Smooth muscle cell (in vitro differentiated cells): ENCODE measurements around the gene DNAJB1. TPM values are rescaled to one million over a fixed set of nuclear protein-coding genes. Genes with fewer than 3 reads are reported as not detected.
A peak's percentile ranks its signal among the peaks of the same experiment; 100 is the strongest.

Source experiments
- DNase-seq: peaks from one replicate; lab custom pipeline; 2025; ENCODE audit not compliant: unreplicated experiment; lab: John Stamatoyannopoulos, UW
- H2AFZ ChIP-seq: fragments of 200-600 bp; sonication (generic); 2 replicates; pipeline ENCODE4 v1.6.0; 2016; ENCODE audit warnings: antibody characterized with exemption, low read depth, mild to moderate bottlenecking
- H3F3A ChIP-seq: fragments of 200-600 bp; sonication (generic); 2 replicates; pipeline ENCODE4 v1.6.0; 2017; ENCODE audit warnings: antibody characterized with exemption, low read depth
- H3K27ac ChIP-seq: fragments of 200-600 bp; sonication (generic); 2 replicates; pipeline ENCODE4 v1.5.1; 2016; ENCODE audit warnings: low read depth, mild to moderate bottlenecking
- H3K27me3 ChIP-seq: fragments of 200-600 bp; sonication (generic); 2 replicates; pipeline ENCODE4 v1.6.1; 2016; ENCODE audit warnings: low read depth, mild to moderate bottlenecking
- H3K36me3 ChIP-seq: fragments of 200-600 bp; sonication (generic); 2 replicates; pipeline ENCODE4 v1.5.1; 2016; ENCODE audit warnings: low read depth
- H3K4me1 ChIP-seq: fragments of 200-600 bp; sonication (generic); 2 replicates; pipeline ENCODE4 v1.5.1; 2016; ENCODE audit warnings: low read depth
- H3K4me2 ChIP-seq: fragments of 200-600 bp; sonication (generic); 2 replicates; pipeline ENCODE4 v1.6.0; 2016; ENCODE audit warnings: mild to moderate bottlenecking
- H3K4me3 ChIP-seq: fragments of 200-600 bp; sonication (generic); 2 replicates; pipeline ENCODE4 v1.5.1; 2016; ENCODE audit warnings: mild to moderate bottlenecking
- H3K79me2 ChIP-seq: fragments of 200-600 bp; sonication (generic); 2 replicates; pipeline ENCODE4 v1.6.0; 2016; ENCODE audit warnings: low read depth, mild to moderate bottlenecking
- H3K9ac ChIP-seq: fragments of 200-600 bp; sonication (generic); 2 replicates; pipeline ENCODE4 v1.6.0; 2016; ENCODE audit warnings: low read depth
- H3K9me3 ChIP-seq: fragments of 200-600 bp; sonication (generic); replicated peaks from 2 replicates; pipeline ENCODE4 v1.5.1; 2016; ENCODE audit warnings: low read depth
- H4K20me1 ChIP-seq: fragments of 200-600 bp; sonication (generic); 2 replicates; pipeline ENCODE4 v1.6.0; 2016; ENCODE audit warnings: low read depth
- CTCF ChIP-seq: fragments of 200-600 bp; sonication (generic); IDR thresholded peaks from 2 replicates; pipeline ENCODE4 v1.5.1; 2017; ENCODE audit warnings: borderline replicate concordance, mild to moderate bottlenecking, antibody characterized with exemption; ENCODE audit not compliant: insufficient read depth, poor library complexity, severe bottlenecking
- WGBS: methylation state at CpG from one replicate; pipeline ENCODE4 v1.1.7; 2016; ENCODE audit warnings: low lambda C conversion rate; 5-methylcytosine and 5-hydroxymethylcytosine counted together
- polyA plus RNA-seq: library from polyadenylated mRNA; unstranded; fragments of >200 nt; fragmentation: Nextera tagmentation; extraction: Ambion mirVana; gene quantifications from 2 replicates; pipeline ENCODE4 v1.2.1, GENCODE V29; 2016
- total RNA-seq: library from RNA; depleted of rRNA; stranded (reverse); fragments of >200 nt; gene quantifications from 2 replicates; pipeline ENCODE4 v1.2.3, GENCODE V29; 2014

DNAJB1 gene
- total and polyA plus RNA-seq, 2 experiments from 2014 or later: 114 to 152 TPM

GRCh38 chr19:14478113-14478545 lies 40.1 kb downstream of the DNAJB1 start:
- Histone ChIP-seq H4K20me1 (peaks cover 49% of the 10 kb centered on the region), H3K9me3 (no peaks in the 10 kb centered on the region), H3F3A (no peaks in the 10 kb centered on the region), H2AFZ (no peak overlapping the region), H3K4me1 (peaks cover 12% of the 10 kb centered on the region), H3K4me3 (no peak overlapping the region), H3K4me2 (no peak overlapping the region), H3K27ac (no peak overlapping the region), H3K27me3 (no peaks in the 10 kb centered on the region), H3K79me2 (no peaks in the 10 kb centered on the region), H3K36me3 (no peaks in the 10 kb centered on the region), H3K9ac (no peak overlapping the region)
- 95% methylated on average over 24 of the region's 24 CpGs for WGBS
- DNase-seq: no peak
- TF ChIP-seq CTCF: no peak

- H3K4me2 ChIP-seq: no peak overlapping the region
- H3K4me3 ChIP-seq: no peak overlapping the region
- peaks cover 44% of the 10 kb centered on the region for H4K20me1 ChIP-seq
- 84% methylated on average over 10 of the region's 10 CpGs for WGBS
- no peaks in the 10 kb centered on the region for H3K36me3 ChIP-seq
- H3K27me3 ChIP-seq: no peaks in the 10 kb centered on the region
- H3F3A ChIP-seq: no peaks in the 10 kb centered on the region
- H3K9ac ChIP-seq: no peak overlapping the region
- peaks cover 12% of the 10 kb centered on the region for H3K4me1 ChIP-seq
- no peak overlapping the region for H2AFZ ChIP-seq
- H3K79me2 ChIP-seq: no peaks in the 10 kb centered on the region
- H3K9me3 ChIP-seq: no peaks in the 10 kb centered on the region
- TF ChIP-seq CTCF: no peak
- H3K27ac ChIP-seq: peak overlapping the region; percentile 11
- no peak for DNase-seq
Measured at GRCh38 chr19:14477418-14478112, 40.6 kb downstream of the DNAJB1 start.

DNA sequence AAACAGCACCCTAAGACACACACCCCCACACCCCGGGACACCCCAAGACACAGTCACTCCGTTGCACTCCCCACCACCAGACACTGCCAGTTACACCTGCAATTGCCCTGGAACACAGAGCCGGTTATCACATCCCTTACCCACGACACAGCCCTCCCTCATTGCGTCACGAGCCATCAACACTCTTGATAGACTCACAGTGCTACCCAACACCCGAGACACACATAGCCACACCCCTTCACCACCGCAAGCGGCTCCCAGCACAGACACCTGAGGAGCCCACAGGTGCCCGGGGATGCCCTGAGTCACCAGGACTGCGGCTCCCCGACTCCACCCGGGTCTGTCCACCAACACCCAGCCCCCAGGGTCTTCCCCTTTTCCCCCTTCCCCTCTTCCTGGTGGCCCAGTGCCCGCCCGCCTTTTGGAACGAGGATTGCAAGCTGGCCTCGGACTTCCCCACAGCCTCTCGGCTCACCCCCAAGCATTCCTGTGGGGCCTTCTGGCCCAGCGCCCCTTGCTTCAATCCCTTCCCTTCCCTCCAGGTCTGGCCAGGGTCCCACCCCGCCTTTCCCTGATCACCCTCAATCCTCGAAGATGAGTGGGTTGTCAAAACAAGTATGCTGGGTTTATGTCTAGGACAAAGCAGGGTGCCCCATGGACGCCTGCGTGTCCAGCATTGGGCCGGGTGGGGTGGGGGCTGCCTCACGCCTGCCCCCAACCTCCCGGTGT lies 41.4 kb downstream of the DNAJB1 start:
- Histone ChIP-seq H3K27ac (peak overlapping the region; percentile 11), H3K4me3 (no peak overlapping the region), H2AFZ (no peak overlapping the region), H3K9me3 (no peaks in the 10 kb centered on the region), H3K4me2 (no peak overlapping the region), H3K4me1 (peaks cover 12% of the 10 kb centered on the region), H3K79me2 (no peaks in the 10 kb centered on the region), H3K27me3 (no peaks in the 10 kb centered on the region), H3K9ac (no peak overlapping the region), H3F3A (no peaks in the 10 kb centered on the region), H4K20me1 (peaks cover 37% of the 10 kb centered on the region), H3K36me3 (no peaks in the 10 kb centered on the region)
- DNase-seq: peak; percentile 5
- TF ChIP-seq CTCF: no peak
- WGBS: 72% methylated on average over 26 of the region's 26 CpGs
